AML-193 (cell line): ENCODE results near the gene PRPF6.
A peak's percentile ranks its signal among the peaks of the same experiment; 100 is the strongest.
"Not testable (repeated sequence)": the region's sequence is repeated elsewhere in the genome, so short reads cannot be mapped to it uniquely, and the experiment has no call there.

ENCODE experiments used
- DNase-seq, 2 experiments: peaks; one replicate each; lab custom pipeline; 2025; lab: John Stamatoyannopoulos, UW

Gene PRPF6

DNA sequence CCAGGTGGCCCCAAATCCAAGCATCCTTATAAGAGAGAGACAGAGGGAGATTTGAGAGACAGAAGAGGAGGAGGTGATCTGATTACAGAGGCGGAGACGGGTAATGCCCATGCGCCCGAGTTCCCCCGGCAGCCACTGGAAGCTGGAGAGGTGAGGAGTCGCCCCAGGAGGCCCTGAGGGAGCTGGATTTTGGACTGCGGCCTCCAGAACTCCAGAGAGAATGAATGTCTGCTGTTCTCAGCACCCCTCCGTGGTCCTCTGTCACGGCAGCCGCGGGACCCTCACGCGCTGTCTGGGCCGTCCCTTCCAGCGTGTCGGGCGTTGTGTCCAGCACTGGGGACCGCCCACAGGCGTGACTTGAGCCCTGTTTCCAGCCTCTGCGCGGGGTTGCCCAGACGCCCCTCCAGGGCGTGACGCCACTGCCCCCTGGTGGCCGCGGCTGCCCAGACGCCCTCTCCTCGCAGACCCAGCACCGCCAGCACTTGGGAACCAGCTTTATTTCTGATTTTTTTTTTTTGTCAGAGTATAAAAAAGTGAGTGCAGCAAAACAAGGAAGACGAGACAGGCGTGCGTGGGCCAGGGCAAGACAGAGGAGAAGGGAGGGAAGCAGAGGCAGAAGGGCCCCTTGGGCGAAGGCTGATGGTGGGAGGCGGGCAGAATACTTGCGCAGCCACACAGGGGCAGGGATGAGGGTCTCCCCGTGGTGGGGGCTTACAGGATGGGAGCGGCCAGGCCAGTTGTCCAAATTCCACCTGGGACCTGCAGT is 7.1 kb upstream of the PRPF6 start:
- DNase-seq, result peak; percentile 51 to 64

- no peak for DNase-seq
Observed at GRCh38 chr20:63974402-63975200, 6.3 kb upstream of the PRPF6 start.

DNA sequence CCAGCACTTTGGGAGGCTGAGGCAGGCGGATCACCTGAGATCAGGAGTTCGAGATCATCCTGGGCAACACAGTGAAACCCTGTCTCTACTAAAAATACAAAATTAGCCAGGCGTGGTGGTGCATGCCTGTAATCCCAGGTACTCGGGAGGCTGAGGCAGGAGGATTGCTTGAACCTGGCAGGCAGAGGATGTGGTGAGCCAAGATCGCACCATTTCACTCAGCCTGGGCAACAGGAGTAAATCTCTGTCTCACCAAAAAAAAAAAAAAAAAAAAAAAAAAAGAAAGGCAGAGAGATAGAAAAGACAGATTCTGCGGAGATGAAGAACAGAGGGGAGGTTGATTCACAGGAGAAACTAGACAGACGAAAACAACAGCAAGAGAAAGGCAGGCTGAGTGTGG is 4.4 kb upstream of the PRPF6 start:
- DNase-seq, result not testable (repeated sequence)

- no peak for DNase-seq
Observed at GRCh38 chr20:63976980-63977738, 3.8 kb upstream of the PRPF6 start.

- peak; percentile 28 to 46 for DNase-seq
Observed at GRCh38 chr20:63977739-63978276, 3.1 kb upstream of the PRPF6 start.

- peak; percentile 19 to 26 for DNase-seq
Observed at GRCh38 chr20:63978319-63979228, 2.4 kb upstream of the PRPF6 start.

DNA sequence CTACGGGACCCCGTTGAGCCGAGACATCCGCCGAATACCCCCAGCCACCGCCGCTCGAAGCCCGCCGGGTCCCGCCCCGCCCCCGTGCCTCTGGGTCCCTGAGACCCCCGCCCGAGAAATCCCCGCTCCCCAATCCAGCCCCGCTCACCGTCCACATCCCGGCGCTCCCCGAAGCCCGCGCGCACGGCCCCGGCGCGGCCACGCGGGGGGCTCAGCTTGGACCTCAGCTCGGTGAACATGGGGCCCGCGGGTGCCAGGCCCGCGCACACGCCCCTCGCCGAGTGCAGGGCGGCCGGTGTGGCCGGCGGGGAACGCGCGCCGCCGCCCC is 1.7 kb upstream of the PRPF6 start:
- no peak for DNase-seq

- DNase-seq, result peak; percentile 16 to 25
Observed at GRCh38 chr20:63979557-63980316, 1.2 kb upstream of the PRPF6 start, which contains the start of gene SAMD10. SAMD10 (minus strand) TSS chr20:63979642; CDS start chr20:63979467, 175 bp downstream.

DNA sequence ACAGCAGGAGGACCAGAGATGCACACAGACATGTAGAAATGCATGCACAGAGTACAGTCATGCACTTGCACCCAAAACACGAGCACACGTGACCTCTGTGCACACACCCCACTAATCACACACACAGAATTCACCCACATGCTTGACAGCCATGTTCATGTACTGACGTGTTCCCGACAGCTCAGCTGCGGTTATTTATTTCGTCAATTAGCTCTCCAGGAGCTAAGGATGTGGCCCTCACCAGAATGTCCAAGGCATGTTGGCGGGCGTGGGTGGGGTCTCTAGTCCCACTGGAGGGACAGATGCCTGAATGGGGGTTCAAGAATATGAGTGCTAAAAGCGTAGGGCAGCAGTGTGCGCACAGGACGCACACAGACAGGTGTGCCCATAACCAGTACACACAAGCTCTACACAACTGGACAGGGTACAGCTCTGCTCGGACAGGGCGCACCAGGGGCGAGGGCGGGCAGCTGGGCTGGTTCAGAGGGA is 571 bp upstream of the PRPF6 start:
- DNase-seq, result peak; percentile 15 to 25

DNA sequence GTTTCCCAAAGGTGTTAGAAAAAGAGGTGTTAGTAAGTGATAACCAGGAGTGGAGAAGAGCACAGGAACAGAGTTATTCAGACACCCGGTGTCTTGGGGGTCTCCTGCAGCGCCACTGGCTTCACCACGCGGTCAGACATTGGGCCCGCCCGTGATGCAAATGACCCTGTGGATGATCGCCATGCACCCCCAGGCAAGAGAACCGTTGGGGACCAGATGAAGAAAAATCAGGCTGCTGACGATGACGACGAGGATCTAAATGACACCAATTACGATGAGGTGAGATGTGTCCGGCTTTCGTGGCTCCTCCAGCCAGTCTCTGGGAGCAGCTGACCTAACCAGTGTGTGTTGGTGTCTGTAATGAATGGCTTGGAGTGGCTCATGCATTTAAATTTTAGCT is 2.0 kb downstream of the PRPF6 start:
- no peak for DNase-seq

- DNase-seq, result no peak
Observed at GRCh38 chr20:64000906-64001305, 20.0 kb downstream of the PRPF6 start.

DNA sequence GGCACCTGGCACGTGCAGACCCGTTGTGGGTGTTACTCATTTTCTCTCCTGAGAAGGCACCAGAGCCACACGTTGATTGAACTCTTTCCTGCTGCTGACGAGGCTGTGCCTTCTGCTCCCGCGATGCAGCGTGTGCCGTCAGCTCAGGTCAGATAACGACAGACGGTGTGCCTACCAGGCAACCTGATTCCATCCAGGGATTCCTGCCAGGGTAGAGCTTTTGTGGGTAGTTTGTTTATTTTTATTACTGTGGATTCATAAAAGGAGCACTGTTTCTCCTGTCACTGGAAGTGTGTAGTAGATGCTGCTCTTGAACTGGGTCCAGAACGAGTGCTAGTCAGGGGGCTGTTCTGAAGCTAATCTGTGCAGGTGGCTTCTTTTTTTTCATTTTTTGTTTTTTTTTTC is 20.7 kb downstream of the PRPF6 start:
- no peak for DNase-seq

GRCh38 chr20:64003960-64004725 is 23.2 kb downstream of the PRPF6 start:
- no peak for DNase-seq

DNA sequence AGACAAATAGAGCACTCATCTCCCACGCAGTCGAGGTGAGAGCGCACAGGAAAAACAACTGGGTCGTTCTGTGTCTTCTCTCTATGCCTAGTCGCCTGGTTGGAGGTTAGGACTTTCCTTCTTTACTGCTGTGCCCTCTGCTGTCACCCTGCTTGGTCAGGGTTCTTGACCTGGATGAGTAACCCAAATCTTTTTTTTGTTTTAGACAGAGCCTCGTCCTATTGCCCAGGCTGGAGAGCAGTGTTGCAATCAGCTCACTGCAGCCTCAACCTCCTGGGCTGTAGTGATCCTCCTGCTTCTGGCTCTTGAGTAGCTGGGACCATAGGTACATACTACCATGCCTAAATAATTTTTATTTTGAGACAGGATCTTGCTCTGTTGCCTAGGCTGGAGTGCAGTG is 24.5 kb downstream of the PRPF6 start:
- DNase-seq, result no peak

- no peak for DNase-seq
Observed at GRCh38 chr20:64006490-64006889, 25.6 kb downstream of the PRPF6 start.

- no peak for DNase-seq
Observed at GRCh38 chr20:64006902-64007301, 26.0 kb downstream of the PRPF6 start.

DNA sequence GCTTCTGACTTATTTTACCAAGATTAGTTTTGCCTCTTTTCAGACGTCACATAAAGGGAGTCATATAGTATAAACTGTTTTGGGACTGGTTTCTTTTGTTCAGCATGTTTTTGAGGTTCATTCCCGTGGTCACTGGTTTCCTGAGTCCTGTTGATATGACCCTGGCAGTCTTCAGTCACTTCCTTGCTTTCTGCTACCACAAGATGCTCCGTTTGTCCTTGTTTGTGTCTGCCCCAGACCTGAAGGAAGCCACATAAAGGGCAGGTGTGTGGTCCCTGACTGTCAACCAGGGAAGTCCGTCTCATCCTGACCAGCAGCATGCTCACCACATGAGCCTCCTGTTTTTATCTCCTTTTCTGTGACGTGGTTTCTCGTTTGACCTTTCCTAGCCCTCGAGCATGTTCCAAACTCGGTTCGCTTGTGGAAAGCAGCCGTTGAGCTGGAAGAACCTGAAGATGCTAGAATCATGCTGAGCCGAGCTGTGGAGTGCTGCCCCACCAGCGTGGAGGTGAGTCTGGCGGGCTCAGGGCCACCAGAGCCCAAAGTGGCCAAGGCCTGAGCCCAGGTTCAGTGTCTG is 29.0 kb downstream of the PRPF6 start:
- DNase-seq, result no peak

DNA sequence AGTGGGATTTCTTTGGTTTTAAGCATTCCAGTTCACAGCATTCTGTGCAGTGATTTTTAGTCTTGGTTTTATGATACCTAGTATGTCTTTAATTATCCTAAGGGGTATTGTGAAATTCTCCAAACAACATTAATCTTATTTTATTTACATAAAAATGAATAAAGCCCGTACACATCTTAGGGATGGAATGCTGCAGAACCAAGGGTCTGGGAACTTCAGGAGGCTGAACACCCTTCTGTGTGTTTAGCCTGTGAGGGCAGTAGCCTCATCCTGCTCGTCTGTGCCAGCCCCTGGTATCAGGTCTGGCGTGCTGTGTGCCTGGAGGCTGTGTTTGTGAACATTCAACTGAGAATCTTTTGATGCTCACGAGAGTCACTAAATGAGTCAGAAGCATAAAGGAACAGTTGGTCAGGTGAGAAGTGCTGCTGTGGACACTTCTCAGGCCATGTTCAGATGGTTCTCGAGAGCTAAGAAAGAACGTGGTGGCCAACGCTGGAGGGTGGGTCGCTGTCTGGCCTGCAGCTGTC is 29.8 kb downstream of the PRPF6 start:
- no peak for DNase-seq

DNA sequence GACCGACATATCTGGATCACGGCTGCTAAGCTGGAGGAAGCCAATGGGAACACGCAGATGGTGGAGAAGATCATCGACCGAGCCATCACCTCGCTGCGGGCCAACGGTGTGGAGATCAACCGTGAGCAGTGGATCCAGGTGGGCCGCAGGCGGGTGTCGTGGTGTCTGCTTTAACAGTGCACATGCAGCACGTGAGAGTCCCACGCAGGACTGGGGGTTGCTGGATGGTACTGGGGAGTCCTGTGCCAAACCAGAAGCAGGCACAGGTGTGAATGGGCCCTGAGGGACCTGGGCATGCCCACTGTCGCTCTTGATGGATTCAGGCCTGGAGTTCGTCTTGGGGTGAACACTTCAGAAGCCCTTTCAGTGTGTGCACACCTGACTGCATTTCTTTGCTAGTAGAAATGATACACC is 30.4 kb downstream of the PRPF6 start:
- no peak for DNase-seq
